ENCODE measurements around the gene RPS6KB1.

DNA sequence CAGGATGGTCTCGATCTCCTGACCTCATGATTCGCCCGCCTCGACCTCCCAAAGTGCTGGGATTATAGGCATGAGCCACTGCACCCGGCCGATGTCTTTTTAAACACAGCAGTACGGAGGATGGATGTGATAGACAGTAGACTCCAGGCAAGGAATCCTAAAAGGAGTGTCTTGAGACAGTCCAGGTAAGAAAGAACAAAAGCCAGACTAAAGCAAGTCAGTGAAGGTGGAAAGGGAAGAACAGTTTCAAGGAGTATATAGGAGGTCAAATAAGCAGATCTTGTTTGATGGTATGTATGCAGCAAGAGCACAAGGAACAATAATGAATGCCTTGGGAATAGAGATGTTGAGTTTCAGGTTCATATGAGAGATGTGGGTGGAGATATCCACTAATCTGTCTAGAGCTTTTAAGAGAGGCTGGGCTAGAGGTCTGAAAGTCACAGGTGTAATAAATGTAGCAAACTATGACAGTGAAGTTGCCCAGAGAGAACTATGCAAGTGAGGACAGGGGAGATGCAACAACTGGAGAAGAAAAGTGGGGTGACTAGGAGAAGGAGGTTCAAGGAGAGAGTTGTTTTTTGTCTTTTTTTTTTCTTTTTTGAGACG lies 4.7 kb upstream of the RPS6KB1 start:
- TF ChIP-seq, protein P1, sequence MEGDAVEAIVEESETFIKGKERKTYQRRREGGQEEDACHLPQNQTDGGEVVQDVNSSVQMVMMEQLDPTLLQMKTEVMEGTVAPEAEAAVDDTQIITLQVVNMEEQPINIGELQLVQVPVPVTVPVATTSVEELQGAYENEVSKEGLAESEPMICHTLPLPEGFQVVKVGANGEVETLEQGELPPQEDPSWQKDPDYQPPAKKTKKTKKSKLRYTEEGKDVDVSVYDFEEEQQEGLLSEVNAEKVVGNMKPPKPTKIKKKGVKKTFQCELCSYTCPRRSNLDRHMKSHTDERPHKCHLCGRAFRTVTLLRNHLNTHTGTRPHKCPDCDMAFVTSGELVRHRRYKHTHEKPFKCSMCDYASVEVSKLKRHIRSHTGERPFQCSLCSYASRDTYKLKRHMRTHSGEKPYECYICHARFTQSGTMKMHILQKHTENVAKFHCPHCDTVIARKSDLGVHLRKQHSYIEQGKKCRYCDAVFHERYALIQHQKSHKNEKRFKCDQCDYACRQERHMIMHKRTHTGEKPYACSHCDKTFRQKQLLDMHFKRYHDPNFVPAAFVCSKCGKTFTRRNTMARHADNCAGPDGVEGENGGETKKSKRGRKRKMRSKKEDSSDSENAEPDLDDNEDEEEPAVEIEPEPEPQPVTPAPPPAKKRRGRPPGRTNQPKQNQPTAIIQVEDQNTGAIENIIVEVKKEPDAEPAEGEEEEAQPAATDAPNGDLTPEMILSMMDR (IDR thresholded peaks at IDR 0.05): no peak
- TF ChIP-seq POLR2A (IDR thresholded peaks at IDR 0.05): no peak
